CD4-positive, alpha-beta memory T cell (primary cell): ENCODE measurements around the gene LRRC14B. TPM values are rescaled to one million over a fixed set of nuclear protein-coding genes. Genes with fewer than 3 reads are reported as not detected.

ENCODE experiments used
- CTCF ChIA-PET: fragments of 350-600 bp; sonication (Branson Sonifier 250); formaldehyde crosslinking; loops from one replicate; lab custom pipeline; 2021; ENCODE audit warnings: inconsistent platforms; ENCODE audit not compliant: partially characterized antibody; lab: Charles Lee
- POLR2A ChIA-PET: fragments of 350-600 bp; sonication (Branson Sonifier 250); formaldehyde crosslinking; loops from one replicate; lab custom pipeline; 2021; ENCODE audit not compliant: partially characterized antibody; lab: Charles Lee
- DNase-seq, 5 donors: peaks; one replicate each; pipeline versions ENCODE4 v3.0.0 to v3.0.0-alpha.2; 2020 to 2022; ENCODE audit warnings: mixed read lengths in 1 of 5
- H3K27ac ChIP-seq: one replicate; pipeline ENCODE4 v1.7.0; 2013; ENCODE audit warnings: low read depth, low read length
- H3K27me3 ChIP-seq: 2 replicates; pipeline ENCODE4 v1.7.0; 2013; ENCODE audit warnings: mild to moderate bottlenecking, low read length, moderate library complexity; ENCODE audit not compliant: insufficient read depth
- H3K36me3 ChIP-seq: 2 replicates; pipeline ENCODE4 v1.7.0; 2013; ENCODE audit warnings: mild to moderate bottlenecking, low read length, moderate library complexity; ENCODE audit not compliant: insufficient read depth
- H3K4me1 ChIP-seq: 2 replicates; pipeline ENCODE4 v1.7.0; 2013; ENCODE audit warnings: mild to moderate bottlenecking, low read length, moderate library complexity; ENCODE audit not compliant: insufficient read depth
- H3K4me3 ChIP-seq, 2 donors: one replicate each; pipeline ENCODE4 v1.7.0; 2013; ENCODE audit warnings: low read length in 2 of 2, mild to moderate bottlenecking in 1 of 2
- H3K9me3 ChIP-seq, 2 donors: one replicate each; pipeline ENCODE4 v1.7.0; 2013; ENCODE audit warnings: low read length in 2 of 2, control low read depth in 1 of 2; ENCODE audit not compliant: control insufficient read depth in 1 of 2
- H3K27ac Mint-ChIP-seq, 7 donors: one replicate each; pipeline ENCODE4 v1.8.0; 2020 to 2021; ENCODE audit warnings: mixed read lengths in 7 of 7, mild to moderate bottlenecking in 6 of 7, inconsistent platforms in 3 of 7, moderate library complexity in 3 of 7
- H3K27me3 Mint-ChIP-seq, 2 donors: one replicate each; pipeline ENCODE4 v1.8.0; 2020 to 2021; ENCODE audit warnings: mixed read lengths in 2 of 2
- H3K36me3 Mint-ChIP-seq, 2 donors: one replicate each; pipeline ENCODE4 v1.8.0; 2020 to 2021; ENCODE audit warnings: mixed read lengths in 2 of 2, inconsistent platforms in 1 of 2, mild to moderate bottlenecking in 1 of 2
- H3K4me1 Mint-ChIP-seq, 4 donors: one replicate each; pipeline ENCODE4 v1.8.0; 2020 to 2021; ENCODE audit warnings: mixed read lengths in 4 of 4, mild to moderate bottlenecking in 1 of 4
- H3K4me3 Mint-ChIP-seq, 8 donors: one replicate each; pipeline ENCODE4 v1.8.0; 2020 to 2021; ENCODE audit warnings: mixed read lengths in 8 of 8, mild to moderate bottlenecking in 7 of 8, moderate library complexity in 6 of 8, inconsistent platforms in 3 of 8
- H3K9me3 Mint-ChIP-seq, 8 donors: one replicate each; pipeline ENCODE4 v1.8.0; 2020 to 2021; ENCODE audit warnings: mixed read lengths in 8 of 8, mild to moderate bottlenecking in 5 of 8, inconsistent platforms in 3 of 8, moderate library complexity in 1 of 8
- intact Hi-C: fragments of 100-400 bp; cut with micrococcal nuclease; formaldehyde crosslinking; loops from one replicate; pipeline ENCODE4 v1.15.1; 2023
- polyA plus RNA-seq, 2 donors: library from polyadenylated mRNA; unstranded; fragments of 300-500 nt; fragmentation: Illumina TruSeq; gene quantifications; one replicate each; pipeline ENCODE4 v1.2.3, GENCODE V29; 2021
- total RNA-seq, 2 experiments: library from RNA; stranded (reverse); gene quantifications; one replicate each; pipeline ENCODE4 v1.2.3, GENCODE V29; 2021

The LRRC14B gene
- total RNA-seq (not detected), polyA plus RNA-seq (under 1 TPM in 1 of 2 donors, not detected in 1; 0.15 TPM)

DNA sequence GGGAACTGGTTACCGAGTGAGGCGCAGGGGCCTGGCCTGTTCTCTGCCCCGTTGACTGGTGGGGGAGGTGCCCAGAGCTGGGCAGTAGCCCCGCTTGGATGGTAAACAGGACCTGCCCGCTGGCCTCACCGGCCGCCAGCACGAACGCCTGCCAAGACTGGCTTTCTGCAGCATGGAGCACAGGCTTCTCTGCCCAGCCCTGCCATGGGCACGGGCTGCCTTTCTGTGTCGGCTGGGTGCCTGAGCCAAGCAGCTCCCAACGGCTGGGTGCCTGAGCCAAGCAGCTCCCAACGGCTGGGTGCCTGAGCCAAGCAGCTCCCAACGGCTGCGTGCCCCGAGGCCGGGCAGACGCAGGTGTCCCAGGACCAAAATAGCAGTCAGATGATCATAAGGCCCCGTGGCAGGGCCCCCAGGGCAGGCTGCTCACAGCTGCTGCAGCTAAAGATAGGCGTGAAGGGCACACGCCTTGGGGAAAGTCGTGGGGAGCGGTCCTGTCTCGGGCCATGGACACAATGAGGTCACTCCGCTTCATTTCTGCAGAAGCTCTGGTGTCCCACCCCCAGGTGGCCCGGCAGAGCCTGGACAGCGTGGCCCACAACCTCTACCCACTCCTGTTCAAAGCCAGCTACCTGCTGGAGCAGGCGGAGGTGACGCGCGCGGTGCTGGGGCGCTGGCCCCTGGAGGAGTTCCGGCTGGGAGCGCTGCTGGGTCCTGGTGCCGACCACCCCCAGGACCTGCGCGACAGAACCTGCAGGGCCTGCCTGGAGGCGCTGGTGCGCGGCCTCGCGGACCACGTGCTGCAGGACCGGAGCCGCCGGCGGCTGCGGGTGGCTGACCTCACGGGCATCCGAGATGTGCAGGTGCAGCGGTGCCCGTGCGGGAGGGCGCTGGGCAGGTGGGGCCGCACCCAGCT is at the start of gene LRRC14B:
TSS of gene LRRC14B (plus strand) at position 460 of the 913 bp plus-strand sequence. CDS start at position 504, 44 bp downstream.
- Mint-ChIP-seq H3K36me3 (no peaks in the 10 kb centered on the region), H3K4me3 (peak within 1 kb of the TSS in 1 of 8 donors; percentile 5), H3K27me3 (peaks cover 8 to 15% of the 10 kb centered on the region in 2 donors), H3K27ac (peak within 1 kb of the TSS in 1 of 7 donors; percentile 14), H3K4me1 (peaks cover 4 to 11% (median 7%) of the 10 kb centered on the region in 4 donors), H3K9me3 (peaks cover 0 to 3% (median 0%) of the 10 kb centered on the region in 8 donors)
- H3K9me3 ChIP-seq: no peaks in the 10 kb centered on the region
- CTCF ChIA-PET: interaction anchor here (0.8 to 1.2 kb wide), 2 partner anchors 13 to 240 kb away, joined by 3 read pairs; no protein-coding TSS in a partner anchor
- POLR2A ChIA-PET: interaction anchor here (1.2 kb wide), 1 partner anchor 27 kb away, joined by 3 read pairs; no protein-coding TSS in a partner anchor
- no peak within 1 kb of the TSS for H3K4me3 ChIP-seq
- intact Hi-C loops: no loop called here
- H3K27ac ChIP-seq: no peak within 1 kb of the TSS
- H3K27me3 ChIP-seq: peaks cover 6% of the 10 kb centered on the region
- H3K4me1 ChIP-seq: peaks cover 10% of the 10 kb centered on the region
- H3K36me3 ChIP-seq: no peaks in the 10 kb centered on the region
- DNase-seq: no peak

DNA sequence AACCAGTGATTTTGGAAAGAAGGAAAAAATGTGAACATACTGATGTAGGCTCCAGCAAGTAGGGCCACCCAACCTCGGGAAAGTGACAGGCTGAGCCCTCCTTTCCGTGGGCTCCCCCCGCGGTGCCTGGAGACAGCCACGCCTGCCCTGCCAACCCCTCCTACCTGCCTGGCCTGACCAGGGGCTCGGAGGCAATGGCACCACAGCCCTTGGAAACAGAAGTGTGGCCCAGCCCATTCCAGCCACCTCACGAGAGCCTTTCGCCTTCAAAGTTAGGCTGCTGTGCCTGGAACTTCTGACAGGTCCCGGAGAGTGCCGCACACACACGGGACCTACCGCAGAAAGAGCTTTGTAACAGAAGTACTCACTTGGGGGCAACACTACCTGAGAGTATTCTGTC is 49.5 kb upstream of the LRRC14B start:
- ChIA-PET CTCF (no interaction called here), POLR2A (no interaction called here)
- Mint-ChIP-seq H3K9me3 (peaks cover 0 to 16% (median 2%) of the 10 kb centered on the region in 8 donors), H3K4me3 (no peak overlapping the region), H3K27ac (no peak overlapping the region), H3K27me3 (peaks cover 4 to 5% of the 10 kb centered on the region in 2 donors), H3K36me3 (no peaks in the 10 kb centered on the region), H3K4me1 (no peaks in the 10 kb centered on the region)
- intact Hi-C loops: no loop called here
- Histone ChIP-seq H3K36me3 (no peaks in the 10 kb centered on the region), H3K27ac (no peak overlapping the region), H3K9me3 (peaks cover 0 to under 1% of the 10 kb centered on the region in 2 donors), H3K4me3 (no peak overlapping the region), H3K27me3 (no peaks in the 10 kb centered on the region), H3K4me1 (no peaks in the 10 kb centered on the region)
- DNase-seq: no peak

DNA sequence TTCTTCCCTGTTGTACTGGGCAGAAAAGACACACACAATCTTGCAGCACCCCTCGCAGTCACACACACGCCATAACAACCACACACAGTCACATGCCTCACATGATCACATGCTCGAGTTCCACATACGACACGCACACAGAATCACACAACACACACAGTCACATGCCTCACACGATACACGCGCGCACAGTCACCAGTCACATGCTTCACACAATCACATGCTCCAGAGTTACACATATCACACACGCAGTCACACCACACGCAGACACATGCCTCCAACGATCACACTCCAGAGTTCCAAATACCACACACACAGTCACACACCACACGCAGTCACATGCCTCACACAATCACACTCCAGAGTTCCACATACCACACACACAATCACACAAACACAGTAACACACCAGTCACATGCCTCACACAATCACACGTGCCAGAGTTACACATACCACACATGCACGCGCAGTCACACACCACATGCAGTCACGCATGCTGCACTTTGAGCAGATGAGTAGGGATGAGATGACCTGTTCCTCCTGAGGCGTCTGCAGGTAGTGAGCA is 49.0 kb upstream of the LRRC14B start:
- ChIA-PET CTCF (no interaction called here), POLR2A (no interaction called here)
- no peak overlapping the region for H3K4me3 Mint-ChIP-seq
- no peak overlapping the region for H3K27ac ChIP-seq
- H3K27ac Mint-ChIP-seq: no peak overlapping the region
- H3K36me3 ChIP-seq: no peaks in the 10 kb centered on the region
- H3K4me3 ChIP-seq: no peak overlapping the region
- H3K4me1 ChIP-seq: no peaks in the 10 kb centered on the region
- H3K9me3 ChIP-seq: peaks cover 0 to 6% of the 10 kb centered on the region in 2 donors
- DNase-seq: no peak
- H3K4me1 Mint-ChIP-seq: no peaks in the 10 kb centered on the region
- no peaks in the 10 kb centered on the region for H3K27me3 ChIP-seq
- H3K9me3 Mint-ChIP-seq: peaks cover 0 to 22% (median 7%) of the 10 kb centered on the region in 8 donors
- no peaks in the 10 kb centered on the region for H3K36me3 Mint-ChIP-seq
- intact Hi-C loops: no loop called here
- peaks cover 4 to 5% of the 10 kb centered on the region in 2 donors for H3K27me3 Mint-ChIP-seq

DNA sequence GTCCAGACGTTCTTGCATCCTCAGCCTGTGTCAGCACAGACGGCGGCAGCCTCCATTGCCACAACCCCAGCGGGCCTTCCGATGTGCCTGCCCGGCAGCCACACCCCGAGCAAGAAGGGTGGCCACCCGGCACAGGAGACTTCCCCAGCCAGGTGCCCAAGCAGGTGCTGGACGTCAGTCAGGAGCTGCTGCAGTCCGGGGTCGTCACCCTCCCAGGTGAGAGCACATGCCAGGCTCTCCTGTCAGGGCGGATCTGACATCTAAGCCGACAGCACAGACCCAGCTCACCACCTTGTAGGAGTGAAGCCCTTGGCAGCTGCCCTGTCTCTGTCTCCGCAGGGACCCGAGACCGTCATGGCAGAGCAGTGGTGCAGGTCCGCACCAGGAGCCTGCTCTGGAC is 48.3 kb upstream of the LRRC14B start:
- peaks cover 0 to 29% (median 14%) of the 10 kb centered on the region in 8 donors for H3K9me3 Mint-ChIP-seq
- DNase-seq: no peak
- Histone ChIP-seq H3K4me3 (no peak overlapping the region), H3K36me3 (no peaks in the 10 kb centered on the region), H3K4me1 (no peaks in the 10 kb centered on the region), H3K27me3 (no peaks in the 10 kb centered on the region), H3K27ac (no peak overlapping the region), H3K9me3 (peaks cover 5 to 12% of the 10 kb centered on the region in 2 donors)
- no peak overlapping the region for H3K27ac Mint-ChIP-seq
- intact Hi-C loops: no loop called here
- H3K36me3 Mint-ChIP-seq: peaks cover 3% of the 10 kb centered on the region in 2 donors
- peaks cover 4 to 5% of the 10 kb centered on the region in 2 donors for H3K27me3 Mint-ChIP-seq
- POLR2A ChIA-PET: no interaction called here
- no peak overlapping the region for H3K4me3 Mint-ChIP-seq
- no peaks in the 10 kb centered on the region for H3K4me1 Mint-ChIP-seq
- CTCF ChIA-PET: no interaction called here

DNA sequence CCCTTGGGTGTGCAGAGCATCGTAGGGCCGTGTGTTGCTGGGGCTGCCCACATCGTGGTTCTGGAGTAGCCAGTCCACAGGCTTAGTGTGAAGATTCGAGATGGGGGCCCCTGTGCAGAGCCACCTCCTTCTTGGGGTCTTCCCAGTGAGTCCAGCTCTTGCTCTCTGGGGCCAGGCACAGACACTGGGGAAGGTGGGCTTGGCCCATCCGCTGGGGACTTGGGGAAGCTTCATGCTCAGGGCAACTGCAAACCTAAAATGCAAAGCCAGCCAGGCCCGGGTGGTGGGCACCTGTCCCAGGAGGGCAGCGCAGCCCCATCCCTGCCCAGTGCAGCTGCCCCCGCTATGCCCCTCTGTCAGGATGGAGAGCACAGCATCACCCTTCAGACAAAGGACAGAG is 46.4 kb upstream of the LRRC14B start:
- intact Hi-C loops: no loop called here
- no peak for DNase-seq
- peaks cover 3 to 7% of the 10 kb centered on the region in 2 donors for H3K36me3 Mint-ChIP-seq
- peaks cover 0 to 36% (median 23%) of the 10 kb centered on the region in 8 donors for H3K9me3 Mint-ChIP-seq
- POLR2A ChIA-PET: no interaction called here
- H3K27me3 Mint-ChIP-seq: peaks cover 4 to 5% of the 10 kb centered on the region in 2 donors
- H3K27ac Mint-ChIP-seq: no peak overlapping the region
- Histone ChIP-seq H3K27me3 (no peaks in the 10 kb centered on the region), H3K4me3 (no peak overlapping the region), H3K36me3 (no peaks in the 10 kb centered on the region), H3K9me3 (peaks cover 6 to 13% of the 10 kb centered on the region in 2 donors), H3K27ac (no peak overlapping the region), H3K4me1 (no peaks in the 10 kb centered on the region)
- H3K4me1 Mint-ChIP-seq: no peaks in the 10 kb centered on the region
- CTCF ChIA-PET: no interaction called here
- peak overlapping the region in 1 of 8 donors; percentile 16 for H3K4me3 Mint-ChIP-seq

DNA sequence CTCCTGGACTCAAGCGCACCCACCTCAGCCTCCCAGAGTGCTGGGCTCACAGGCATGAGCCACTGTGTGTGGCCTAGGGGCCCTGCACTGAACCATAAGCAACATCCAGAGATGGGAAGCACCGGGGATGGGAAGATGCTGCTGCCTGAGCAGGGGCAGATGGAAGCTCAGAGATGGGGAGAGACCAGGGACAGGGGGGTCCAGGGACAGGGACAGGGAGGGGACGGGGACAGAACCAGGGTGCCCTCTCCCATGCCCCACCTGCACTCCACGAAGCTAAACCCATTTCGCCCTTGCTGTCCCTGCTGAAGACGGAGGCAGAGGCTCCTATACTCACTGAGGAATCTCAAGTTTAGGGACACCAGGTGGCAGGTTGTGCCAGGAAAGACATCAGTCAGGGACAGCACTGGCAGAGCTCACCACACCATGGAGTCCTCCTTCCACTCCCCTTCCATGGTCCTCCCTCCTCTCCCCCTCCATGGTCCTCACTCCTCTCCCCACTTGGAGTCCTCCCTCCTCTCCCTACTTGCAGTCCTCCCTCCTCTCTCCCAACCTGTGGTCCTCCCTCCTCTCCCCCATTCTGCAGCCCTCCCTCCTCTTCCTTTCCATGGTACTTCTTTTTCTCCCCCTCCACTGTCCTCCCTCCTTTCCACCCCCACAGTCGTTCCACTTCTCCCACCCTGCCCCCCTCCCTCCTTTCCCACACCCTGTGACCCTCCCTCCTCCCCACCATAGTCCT is 45.5 kb upstream of the LRRC14B start:
- Mint-ChIP-seq H3K27me3 (peaks cover 4 to 5% of the 10 kb centered on the region in 2 donors), H3K9me3 (peaks cover 0 to 39% (median 23%) of the 10 kb centered on the region in 8 donors), H3K27ac (no peak overlapping the region), H3K36me3 (peaks cover 3 to 7% of the 10 kb centered on the region in 2 donors), H3K4me1 (no peaks in the 10 kb centered on the region), H3K4me3 (no peak overlapping the region)
- DNase-seq: no peak
- Histone ChIP-seq H3K27me3 (no peaks in the 10 kb centered on the region), H3K4me1 (no peaks in the 10 kb centered on the region), H3K27ac (no peak overlapping the region), H3K4me3 (no peak overlapping the region), H3K9me3 (peaks cover 6 to 13% of the 10 kb centered on the region in 2 donors), H3K36me3 (no peaks in the 10 kb centered on the region)
- ChIA-PET CTCF (no interaction called here), POLR2A (no interaction called here)
- intact Hi-C loops: no loop called here
